Measurements from ENCODE around the gene PRSS53.

DNA sequence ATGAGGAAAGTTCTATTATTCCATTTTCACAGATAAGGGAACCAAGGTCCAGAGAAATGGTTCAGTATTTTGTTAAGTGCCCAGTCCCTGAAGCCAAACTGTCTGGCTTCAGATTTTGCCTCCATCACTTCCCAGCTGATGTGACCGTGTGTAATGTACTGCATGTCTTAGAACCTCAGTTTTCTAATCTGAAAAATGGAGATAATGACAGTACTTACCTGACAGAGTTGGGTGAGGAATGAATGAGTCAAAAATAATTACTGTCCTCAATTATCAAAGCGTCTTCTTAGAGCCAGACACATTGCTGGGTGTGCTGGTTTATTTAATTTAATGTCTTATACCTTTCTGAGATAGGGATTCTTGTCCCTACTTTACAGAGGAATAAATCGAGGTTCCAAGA lies 21.4 kb downstream of the PRSS53 start:
- TF ChIP-seq, protein P1, sequence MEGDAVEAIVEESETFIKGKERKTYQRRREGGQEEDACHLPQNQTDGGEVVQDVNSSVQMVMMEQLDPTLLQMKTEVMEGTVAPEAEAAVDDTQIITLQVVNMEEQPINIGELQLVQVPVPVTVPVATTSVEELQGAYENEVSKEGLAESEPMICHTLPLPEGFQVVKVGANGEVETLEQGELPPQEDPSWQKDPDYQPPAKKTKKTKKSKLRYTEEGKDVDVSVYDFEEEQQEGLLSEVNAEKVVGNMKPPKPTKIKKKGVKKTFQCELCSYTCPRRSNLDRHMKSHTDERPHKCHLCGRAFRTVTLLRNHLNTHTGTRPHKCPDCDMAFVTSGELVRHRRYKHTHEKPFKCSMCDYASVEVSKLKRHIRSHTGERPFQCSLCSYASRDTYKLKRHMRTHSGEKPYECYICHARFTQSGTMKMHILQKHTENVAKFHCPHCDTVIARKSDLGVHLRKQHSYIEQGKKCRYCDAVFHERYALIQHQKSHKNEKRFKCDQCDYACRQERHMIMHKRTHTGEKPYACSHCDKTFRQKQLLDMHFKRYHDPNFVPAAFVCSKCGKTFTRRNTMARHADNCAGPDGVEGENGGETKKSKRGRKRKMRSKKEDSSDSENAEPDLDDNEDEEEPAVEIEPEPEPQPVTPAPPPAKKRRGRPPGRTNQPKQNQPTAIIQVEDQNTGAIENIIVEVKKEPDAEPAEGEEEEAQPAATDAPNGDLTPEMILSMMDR (IDR thresholded peaks at IDR 0.05), result no peak
- TF ChIP-seq POLR2A (IDR thresholded peaks at IDR 0.05), result no peak

Measured in heart left ventricle (tissue), 13 donors.